HG03159 (cell line): ENCODE results near the gene MKX.

ENCODE experiments used
- ATAC-seq: cut with Tn5 transposase; IDR thresholded peaks from one replicate; pipeline ENCODE4 v1.9.1; 2021; ENCODE audit warnings: mild to moderate bottlenecking, moderate library complexity; ENCODE audit not compliant: unreplicated experiment

Gene MKX

DNA sequence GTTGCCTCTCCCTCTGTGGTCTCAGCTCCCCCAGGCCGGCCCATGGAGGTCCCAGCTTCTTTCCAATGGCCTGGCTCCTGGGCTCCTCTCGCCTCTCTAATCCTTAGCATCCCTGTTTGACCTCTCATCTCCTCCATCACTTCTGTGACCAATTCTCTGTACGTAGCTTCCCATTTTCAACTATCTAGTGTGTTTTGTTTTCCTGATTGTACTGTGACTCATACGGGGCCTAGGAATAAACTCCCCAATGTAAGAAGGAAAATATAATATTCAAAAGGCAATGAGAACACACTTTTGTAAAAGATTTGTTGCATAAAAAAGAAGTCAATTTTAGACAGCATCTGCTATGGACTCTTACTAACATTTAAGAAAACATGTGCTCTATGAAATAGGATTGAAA lies 90.3 kb downstream of the MKX start:
- ATAC-seq: no peak

DNA sequence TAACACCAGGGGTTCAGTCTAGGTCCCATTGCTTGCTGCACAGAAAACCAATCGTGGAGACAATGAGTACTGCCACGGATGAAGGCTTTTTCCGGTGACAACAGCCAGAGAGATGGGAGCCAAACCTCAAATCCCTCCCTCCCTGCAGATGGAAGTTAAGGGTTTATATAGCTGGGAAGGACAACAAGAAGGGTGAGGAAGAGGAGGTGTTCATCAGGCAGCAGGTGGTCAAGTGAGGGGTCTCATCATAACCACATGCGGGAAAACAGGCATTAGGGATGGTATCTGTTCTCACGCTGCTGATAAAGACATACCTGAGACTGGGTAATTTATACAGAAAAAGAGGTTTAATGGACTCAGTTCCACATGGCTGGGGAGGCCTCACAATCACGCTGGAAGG lies 91.3 kb downstream of the MKX start:
- ATAC-seq: no peak

DNA sequence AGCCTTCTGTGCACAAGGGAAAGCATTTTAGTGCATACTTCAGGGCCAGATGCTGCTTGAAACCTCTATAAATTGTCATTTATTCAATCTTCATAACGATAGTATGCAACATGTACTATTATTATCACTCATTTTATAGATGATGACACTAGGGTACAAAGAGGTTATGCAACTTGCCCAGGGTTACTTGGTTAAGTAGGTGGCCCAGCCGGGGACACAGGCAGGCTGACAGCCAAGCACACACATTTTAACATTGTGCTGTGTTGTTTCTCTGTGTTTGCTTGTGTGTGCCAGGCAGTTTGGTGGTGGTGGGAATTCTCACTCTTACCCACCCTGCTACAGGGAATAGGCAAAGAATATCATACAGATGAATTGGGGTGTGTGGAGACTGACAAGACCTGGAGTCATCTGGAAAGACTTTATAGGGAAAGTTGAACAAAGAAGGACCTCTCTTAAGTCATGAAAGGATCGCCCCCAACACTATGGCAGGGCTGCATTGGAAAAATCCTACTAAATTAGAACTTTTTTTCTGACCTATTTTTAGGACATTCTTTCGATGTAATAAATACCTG lies 98.9 kb downstream of the MKX start:
- no peak for ATAC-seq

DNA sequence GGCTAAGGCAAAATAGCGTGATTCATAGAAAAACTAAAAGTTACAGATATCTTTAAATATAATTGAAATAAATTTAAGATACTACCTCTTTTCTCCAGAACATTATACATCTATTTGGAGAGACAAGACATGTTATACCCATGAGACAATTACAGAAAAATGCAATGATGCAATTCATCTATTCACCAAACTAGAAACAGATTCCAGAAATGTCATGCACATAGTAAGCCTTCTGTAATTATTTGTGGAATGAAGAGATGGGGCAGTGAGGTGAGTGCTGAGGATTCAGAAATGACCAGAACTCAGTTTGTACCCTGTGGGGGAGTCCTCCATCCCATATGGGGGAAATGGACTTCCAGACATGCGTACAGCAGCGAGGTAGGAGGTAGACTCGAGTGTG lies 99.4 kb downstream of the MKX start:
- no peak for ATAC-seq

DNA sequence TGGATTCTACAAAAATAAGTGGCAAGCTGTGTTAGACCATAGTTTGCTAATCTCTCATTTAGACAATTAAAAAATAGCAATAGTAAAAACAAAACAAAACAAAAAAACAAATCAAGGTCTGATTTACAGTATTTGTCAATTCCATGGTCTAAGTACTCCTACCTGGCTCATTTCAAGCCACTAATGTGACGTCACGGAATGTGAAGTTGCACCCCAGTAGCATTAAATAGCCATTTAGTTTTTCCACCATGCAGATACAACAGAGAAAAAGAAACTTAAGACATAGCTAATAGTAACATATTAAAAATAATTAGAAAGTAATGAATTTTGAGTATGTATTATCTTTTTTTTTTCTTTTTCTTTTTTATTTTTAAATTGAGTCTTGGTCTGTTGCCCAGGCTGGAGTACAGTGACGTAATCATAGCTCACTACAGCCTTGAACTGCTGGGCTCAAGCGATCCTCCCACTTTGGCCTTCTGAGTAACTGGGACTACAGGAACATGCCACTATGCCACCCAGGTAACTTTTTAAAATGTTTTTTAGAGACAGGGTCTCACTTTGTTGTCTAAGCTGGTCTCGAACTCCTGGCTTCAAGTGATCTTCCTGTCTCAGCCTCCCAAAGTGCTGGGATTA lies 101.2 kb downstream of the MKX start:
- ATAC-seq: no peak

DNA sequence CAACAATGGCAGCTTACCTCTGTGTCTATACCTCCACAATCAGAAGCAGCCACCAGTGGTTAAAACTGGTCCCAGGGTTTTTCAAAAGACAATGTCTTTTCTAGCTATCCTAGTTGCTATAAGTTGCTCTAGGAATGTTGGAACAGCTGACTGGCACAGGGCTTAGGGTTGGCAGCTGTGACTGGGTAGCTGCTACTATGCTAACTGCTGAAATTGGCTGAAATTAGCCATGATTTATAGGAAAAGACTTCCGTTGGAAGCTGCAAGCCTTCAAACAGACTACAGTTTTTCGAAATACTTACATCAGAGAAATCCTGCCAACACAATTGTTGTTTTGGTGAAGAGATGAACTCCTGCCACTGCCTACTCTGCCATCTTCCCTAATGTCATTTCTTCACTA lies 102.3 kb downstream of the MKX start:
- no peak for ATAC-seq

DNA sequence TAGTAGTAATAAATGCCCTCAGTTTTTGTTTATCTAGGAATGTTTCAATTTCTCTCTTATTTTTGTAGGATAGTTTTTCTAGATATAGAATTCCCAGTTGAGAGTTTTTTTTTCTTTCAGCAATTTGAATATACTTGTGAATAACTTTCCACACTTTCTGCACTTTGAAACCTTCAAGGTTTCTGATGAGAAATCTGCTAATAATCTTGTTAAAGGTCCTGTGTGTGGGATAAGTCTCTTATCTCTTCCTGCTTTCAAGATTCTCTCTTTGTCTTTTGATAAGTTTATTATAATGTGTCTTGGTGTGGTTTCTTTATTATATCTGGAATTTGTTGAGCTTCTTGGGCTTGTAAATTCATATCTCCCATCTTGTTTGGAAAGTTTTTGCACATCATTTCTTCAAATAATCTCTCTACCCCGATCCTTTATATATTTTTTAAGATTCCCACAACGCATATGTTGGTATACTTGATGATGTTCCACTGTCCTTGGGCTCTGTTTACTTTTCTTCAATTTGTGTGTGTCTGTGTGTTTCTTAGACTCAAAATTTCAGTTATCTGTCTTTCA lies 103.5 kb downstream of the MKX start:
- no peak for ATAC-seq

DNA sequence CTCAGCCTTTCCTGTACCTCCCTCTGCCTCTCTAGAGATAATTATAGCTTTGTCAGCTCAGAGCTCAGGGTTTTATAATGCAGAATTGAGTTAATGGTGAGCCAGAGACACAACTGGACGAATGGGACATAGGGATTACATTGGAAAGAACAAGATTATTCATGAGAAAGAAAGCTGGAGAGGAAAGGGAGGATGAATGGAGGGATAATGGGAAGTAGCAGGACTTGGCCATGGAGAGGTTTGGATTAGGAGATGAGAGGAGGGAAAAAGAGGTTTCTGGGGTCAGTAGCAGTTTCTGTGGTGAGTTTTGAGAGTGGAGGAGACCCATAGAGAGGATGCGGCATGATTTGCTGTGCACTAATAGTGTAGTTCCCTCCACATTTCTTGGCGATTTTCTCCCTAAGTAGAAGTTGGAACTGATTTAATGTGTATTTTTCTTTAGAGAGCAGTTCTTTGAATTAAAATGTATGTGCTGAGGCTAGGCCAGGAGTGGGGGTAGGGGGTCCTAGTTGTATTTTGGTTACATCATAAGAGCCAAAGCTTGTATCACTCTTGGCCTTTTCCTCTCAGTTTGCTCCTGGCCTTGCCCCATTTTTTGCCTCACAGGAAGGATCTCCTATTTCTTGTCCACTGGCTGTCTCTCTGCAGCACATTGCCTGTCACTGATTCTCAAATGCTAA lies 107.4 kb downstream of the MKX start:
- ATAC-seq: no peak

DNA sequence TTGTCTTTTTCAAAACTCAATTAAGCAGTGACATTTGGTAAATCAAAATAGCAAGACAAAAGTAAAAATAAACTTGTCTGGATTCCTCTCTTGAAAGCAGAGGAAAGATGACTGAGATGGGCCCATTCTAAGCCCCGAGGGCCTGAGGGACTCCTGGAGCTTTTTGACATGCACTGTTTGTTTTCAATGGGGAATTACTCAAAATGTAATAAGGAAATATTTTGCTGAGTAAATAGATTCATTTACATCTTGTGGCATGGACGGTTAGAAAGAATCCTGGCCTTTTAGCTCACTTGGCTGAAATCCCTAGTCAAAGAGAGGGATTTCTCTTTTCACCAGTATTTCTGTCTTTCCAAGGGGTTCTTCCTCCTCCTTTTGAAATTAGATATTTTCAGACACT lies 108.0 kb downstream of the MKX start:
- no peak for ATAC-seq

DNA sequence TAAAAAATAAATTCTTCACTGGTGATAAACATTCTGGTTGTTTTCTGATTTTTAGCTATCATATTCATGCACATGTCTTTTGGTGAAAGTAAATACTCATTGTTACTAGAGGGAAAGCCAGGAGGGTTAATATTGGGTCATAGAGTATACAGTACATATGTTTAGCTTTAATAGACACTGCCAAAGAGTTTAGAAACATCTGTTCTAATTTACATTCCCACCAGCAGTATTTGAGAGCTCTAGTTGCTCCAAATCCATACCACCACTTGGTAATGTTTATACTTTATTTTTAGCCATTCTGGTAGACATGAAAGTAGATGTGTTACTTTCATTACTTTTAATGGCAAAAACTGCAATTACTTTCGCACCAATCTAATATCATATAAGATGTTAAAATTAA lies 108.8 kb downstream of the MKX start:
- no peak for ATAC-seq

DNA sequence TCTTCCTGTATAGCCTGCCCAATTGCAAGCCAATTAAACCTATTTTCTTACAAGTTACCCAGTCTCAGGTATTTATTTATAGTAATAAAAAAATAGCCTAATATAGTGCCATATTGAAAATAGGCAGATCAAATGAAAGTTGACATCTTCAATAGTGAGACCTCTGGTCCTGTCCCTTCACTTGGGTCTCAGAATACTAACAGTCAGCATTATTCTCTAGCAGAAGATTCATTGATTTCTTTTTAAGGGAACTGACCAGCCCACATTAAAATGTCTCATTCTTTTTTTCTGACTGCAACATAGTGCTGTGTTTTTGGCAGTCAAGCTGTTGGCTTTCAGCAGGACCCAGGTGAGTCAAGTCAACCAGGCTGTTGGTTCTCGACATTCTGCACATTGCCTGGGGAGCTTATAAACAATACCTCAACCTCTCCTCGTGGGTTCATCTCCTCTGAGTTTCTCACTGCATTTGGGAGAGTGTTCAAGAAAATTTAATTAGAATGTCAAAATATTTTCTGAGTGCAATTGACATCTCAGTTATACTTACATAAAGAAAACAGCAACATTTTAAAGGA lies 109.8 kb downstream of the MKX start:
- ATAC-seq: no peak

DNA sequence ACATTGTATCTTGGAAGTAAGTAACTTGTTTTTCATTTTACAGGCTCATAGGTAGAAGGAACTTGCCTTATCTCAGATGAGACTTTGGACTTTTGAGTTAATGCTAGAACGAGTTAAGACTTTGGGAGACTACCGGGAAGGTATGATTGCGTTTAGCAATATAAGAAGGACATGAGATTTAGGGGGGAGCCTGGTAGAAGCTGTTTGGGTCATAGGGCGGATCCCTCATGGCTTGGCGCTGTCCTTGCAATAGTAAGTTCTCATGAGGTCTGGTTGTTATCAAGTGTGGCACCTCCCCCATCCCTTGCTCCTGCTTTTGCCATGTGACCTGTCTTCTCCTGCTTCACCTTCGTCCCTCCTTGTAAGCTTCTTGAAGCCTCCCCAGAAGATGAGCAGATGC lies 110.3 kb downstream of the MKX start:
- no peak for ATAC-seq

DNA sequence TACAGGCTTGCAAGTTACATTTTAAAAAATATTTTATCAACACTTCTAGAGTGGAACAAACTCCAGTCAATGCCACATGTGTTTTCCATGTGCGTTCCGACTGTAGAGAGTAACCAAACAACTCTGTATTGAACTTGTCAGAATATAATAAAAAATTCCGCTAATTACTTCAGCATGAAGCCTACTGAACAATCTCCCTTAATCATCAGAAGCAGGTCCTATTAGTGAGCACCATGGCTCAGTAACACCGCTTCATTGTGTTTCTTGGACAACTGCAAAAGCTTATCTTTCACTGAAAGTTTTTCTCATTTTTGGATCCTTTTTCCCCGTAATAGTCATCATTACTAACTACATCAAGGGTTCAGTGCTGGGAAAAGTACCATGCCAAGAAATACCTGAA lies 117.0 kb downstream of the MKX start:
- ATAC-seq: no peak

DNA sequence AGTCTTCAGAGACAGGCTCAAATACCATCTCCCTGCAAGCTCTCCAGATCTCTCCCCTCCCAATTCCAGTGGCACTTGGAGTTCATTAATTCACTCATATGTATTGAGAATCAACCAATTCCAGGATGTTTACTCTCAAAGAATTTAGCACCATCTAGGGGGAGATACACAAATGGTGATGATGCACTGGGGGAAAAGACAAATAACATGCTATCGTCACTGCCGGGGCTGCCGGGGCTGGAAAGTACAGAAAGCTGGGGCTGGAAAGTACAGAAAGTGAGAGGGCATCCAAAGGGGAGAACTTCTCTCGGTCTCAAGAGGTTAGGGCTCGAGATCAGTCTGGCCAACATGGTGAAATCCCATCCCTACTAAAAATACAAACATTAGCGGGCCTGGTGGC lies 118.7 kb downstream of the MKX start:
- no peak for ATAC-seq

DNA sequence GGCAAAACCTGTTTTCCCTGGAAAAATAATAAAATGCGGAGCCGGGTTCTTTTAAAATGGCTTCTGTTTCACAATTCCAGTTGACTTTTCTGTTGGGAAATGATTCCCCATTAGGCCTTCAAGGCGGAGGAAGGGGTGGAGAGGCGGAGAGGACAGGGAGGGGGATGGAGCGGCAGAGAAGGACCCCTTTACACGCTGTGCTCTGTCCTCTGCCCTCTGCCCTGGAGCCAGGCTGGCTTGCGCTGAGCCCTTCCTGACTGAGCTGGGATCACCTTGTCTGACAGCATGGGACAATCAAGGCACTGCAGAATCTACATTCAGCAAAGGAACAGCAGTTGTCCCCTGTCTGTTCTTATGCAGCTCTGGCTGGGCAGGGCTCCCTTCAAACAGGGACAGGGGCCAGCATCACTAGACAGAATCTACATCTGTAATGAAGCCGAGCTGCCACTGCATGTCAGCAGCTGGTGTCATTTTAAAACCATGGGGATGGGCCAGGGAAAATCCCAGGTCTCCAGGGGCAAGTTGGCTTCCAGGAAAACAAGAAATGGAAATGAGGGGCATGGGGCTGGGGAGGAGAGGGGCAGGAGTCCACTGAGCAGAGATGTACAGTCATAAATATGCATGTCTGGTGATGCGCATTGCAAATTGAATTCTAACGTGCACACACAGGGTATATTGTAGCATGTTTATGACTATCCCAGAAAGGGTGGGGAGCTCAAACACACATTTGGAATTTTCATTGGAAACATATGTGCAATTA lies 120.0 kb downstream of the MKX start:
- ATAC-seq: no peak

DNA sequence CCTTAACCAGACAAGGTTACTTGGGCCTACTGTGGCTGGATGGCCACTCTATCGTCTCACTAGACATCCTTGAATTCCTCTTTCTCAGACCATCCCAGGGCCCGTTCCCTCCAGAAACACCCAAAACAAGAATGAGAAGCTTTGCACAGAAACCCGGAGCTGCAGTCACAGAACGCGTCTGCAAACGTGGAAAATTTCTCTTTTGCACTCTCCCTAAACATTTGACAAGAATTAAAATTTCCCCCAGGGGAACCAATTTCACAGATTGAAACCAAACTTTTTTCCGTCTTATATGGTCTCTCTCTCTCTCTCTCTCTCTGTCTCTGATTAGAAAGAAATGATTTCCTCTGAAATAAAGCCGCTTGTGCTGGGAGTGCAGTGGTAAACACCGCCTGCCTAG lies 120.7 kb downstream of the MKX start:
- ATAC-seq: no peak
